ENCODE data around the gene PNMA8B.
"Not testable (repeated sequence)": the region's sequence is repeated elsewhere in the genome, so short reads cannot be mapped to it uniquely, and the experiment has no call there.

PNMA8B gene

DNA sequence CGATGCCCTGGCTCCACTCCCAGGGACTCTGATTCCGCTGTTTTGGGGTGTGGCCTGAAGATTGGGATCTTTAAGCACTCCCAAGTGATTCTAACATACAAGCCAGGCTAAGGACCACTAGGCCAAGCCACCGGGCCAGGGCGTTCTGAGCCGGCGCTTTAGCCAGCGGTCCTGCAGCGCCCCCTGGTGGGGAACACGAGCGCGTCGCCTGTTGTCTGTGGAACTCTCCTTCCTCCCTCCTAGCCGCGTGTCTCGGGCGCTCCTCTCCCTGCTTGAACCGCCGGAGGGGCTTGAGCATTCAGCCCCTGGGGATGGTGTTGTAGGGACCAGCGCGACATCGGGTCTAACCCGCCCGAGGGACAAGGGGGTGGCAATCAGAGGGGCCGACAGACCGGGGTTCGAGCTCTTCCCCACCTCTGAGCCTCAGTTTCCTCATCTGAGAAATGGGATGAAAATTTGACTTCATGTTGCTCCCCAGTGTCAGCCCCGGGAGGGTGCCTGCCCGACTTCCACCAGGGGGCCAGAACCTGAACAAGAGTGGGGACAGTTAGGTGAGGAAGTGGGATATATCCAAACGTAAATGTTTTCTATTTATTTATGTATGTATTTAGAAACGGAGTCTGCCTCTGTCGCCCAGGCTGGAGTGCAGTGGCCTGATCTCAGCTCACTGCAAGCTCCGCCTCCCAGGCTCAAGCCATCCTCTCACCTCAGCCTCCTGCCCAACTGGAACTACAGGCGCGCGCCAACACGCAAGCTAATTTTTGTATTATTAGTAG is 18.0 kb upstream of the PNMA8B start:
- peak; percentile 80 for DNase-seq (ENCODE audit: low read depth)

- DNase-seq (ENCODE audit: low read depth), result no peak
These were observed 15.6 kb upstream of the PNMA8B start for GRCh38 chr19:46511237-46511636.

- no peak for DNase-seq (ENCODE audit: low read depth)
These were observed 12.5 kb upstream of the PNMA8B start for GRCh38 chr19:46508206-46508605.

DNA sequence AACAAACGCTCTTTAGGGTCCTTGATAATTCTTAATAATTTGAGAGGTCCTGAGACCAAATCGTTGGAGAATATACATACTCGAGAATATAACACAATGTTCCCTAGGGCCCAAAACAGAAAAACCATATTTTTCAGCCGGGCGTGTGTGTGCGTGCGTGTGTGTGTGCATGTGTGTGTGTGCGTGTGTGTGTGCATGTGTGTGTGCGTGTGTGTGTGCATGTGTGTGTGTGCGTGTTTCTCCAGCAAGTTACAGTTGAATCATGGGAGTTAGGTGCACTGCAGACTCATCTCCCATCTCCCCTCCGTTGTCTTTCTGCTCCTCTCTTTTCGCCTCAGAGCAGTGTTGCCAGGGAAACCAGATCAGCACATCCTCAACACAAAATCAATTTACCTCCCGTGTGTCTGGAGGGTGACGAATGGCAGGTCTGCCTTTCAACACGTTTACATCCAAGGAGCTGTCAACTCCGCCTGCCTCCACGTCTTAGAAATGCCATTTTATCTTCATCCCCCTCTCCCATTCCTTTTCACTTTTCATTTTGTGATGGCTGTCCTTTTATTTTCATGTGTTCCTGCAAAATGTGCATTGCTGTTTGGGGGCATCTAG is 8.3 kb upstream of the PNMA8B start:
- no peak for DNase-seq (ENCODE audit: low read depth)

DNA sequence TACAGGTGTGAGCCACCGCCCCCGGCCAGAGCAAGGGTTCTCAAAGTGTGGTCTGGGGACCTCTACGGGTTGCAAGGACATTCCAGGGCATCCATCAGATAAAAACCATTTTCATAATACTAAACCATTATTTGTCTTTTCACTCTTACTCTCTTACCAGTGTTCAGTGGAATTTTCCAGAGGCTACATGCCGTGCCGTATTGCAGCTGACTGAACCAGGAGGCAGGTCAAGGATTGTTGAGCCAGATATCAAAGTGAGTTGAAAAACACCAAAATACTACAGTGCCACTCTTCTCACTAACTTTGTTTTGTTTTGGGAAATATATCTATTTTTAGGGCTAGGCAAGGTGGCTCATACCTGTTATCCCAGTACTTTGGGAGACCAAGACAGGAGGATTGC is 7.2 kb upstream of the PNMA8B start:
- no peak for DNase-seq (ENCODE audit: low read depth)

DNA sequence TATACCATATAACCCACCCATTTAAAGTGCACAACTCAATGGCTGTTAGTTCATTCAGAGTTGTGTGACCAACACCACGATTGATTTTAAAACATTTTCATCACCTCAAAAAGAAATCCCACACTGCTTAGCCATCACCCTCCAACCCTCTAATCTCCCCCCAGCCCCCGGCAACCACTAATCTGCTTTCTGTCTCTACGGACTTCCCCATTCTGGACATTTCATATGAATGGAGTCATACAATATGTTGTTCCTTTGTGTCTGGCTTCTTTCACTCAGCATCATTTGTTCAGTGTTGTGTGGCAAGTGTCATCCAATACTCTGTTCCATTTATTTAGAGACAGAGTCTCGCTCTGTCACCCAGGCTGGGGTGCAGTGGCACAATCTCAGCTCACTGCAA is 4.0 kb upstream of the PNMA8B start:
- DNase-seq (ENCODE audit: low read depth), result no peak

DNA sequence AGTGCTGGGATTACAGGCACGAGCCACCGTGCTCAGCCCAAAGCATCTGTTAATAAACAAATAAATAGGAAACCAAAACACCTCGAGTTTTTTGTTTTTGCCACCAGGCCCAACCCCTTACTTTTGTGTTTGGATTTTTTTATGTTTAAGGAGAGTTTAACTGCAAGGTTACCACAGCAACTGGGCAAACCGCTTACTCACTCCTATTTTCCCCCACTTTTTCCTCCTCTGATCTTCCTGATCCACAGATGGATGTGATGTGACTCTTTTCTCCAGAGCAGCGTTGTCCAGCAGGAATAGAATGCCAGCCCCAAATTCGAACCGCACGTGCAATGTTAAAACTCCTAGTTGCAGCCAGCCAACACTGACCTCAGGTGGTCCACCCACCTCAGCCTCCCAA is 2.1 kb upstream of the PNMA8B start:
- no peak for DNase-seq (ENCODE audit: low read depth)

- DNase-seq (ENCODE audit: low read depth), result not testable (repeated sequence)
These were observed 1.2 kb upstream of the PNMA8B start for GRCh38 chr19:46496886-46497285.

GRCh38 chr19:46496304-46496703 is 637 bp upstream of the PNMA8B start:
- no peak for DNase-seq (ENCODE audit: low read depth)

DNA sequence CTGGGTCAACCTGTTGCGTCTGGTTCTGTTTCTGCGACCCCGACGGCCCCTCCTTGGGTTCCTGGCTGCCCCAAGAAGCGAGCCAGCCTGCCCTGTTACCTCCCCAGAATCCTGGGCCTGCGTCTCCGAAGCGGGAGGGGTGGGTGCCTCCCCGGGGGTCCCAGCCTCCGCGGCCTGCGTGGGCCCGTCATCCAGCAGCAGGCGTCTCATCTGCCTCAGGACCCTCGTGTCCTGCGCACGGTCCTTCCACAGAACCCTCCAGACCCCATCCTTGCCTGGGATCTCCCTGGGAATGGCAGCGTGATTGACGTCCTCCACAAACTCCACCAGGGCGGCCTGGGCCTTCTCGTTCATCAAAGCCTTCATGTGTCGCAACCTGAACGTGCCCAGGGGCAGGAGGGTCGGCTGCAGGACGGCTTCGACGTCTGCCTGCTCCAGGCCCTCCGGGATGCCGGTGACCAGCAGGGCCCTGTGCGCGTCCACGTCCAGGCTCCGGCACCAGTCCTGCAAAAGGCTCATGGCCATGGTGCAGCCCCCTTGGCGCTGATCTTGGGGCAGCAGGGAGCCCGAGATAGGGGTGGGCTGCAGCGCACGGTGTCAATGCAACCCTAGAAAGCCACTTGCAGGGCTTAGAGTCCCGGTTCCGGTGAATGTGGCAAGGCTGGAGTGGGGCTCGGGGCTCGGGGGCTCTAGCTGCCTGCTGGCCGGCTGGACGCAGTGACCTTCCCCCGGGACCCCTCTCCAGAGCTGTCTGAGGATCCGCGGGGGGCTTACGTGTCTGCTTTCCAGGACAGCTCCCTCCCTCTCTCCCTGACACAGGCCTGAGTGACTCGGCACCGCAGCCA is 504 bp downstream of the PNMA8B start:
- DNase-seq (ENCODE audit: low read depth), result no peak

GRCh38 chr19:46494146-46494940 is 1.3 kb downstream of the PNMA8B start:
- no peak for DNase-seq (ENCODE audit: low read depth)

- no peak for DNase-seq (ENCODE audit: low read depth)
These were observed 2.2 kb downstream of the PNMA8B start for GRCh38 chr19:46493236-46494145.

DNA sequence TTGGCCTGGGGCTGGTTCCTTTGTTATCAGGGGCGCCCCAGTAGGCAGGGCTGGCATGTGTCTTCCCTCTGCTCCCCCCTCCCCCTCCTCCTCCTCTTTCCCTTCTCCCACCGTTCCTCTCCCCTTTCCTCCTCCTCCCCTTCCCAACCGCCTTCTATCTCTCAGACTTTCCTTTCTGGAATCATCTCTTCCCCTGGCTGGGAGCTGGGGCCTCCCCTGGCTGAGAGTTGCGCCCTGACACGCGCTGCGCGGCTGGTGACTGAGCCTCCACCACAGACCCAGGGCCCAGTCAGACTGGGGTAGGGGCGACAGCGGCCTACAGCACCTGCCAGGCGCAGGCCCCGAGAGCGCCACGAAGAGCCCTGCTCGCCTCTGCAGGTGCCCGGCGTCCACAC is 2.8 kb downstream of the PNMA8B start:
- DNase-seq (ENCODE audit: low read depth), result no peak

DNA sequence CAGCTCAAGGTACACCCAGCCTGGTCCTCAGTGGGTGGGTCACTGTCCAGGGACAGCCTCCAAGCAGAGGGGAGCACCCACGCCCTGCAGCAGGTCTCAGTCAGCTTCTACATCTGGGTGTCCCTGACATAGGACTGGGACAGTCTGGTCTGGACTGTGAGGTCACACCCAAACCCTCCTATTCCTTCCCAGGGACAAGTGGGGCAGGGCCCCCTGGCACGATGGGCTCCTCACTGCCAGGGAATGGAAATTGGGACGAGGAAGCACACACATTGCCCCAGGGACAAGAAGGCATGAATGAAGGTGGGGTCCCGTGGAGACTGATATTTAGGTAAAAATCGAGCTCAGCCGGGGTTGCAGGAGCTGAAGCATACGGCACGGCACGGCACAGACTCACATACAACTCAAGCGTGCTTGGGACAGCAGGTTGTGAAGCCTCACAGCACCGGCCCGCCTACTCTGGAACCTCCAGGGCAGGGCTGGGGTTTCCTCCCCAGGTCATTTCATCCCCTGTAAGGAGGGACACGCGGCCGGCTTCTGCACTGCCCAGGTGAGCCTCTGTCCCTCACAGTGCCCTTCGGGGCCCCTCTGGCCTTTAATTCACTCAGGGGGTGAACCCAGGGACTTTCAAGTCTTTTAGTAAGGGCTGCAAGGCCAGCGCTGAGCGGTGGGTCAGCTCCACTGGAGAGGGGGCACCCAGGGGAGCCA is 3.5 kb downstream of the PNMA8B start:
- no peak for DNase-seq (ENCODE audit: low read depth)

DNA sequence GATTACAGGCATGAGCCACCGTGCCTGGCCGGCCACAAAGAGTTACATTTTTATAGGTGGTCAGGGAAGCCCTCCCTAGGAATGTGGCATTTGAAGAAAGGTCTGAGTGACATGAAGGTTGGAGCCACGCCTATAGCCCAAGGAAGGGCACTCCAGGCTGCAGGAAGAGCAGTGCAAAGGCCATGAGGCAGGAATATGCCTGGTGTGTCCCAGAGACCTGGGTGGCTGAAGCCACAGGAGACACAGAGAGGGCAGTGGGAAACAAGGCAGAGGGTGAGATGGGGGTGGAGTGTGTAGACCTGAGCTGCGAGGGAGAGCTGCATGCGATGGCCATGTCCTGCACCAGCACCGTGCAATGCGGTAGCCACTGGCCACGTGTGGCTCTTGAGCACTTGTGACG is 4.9 kb downstream of the PNMA8B start:
- no peak for DNase-seq (ENCODE audit: low read depth)

DNA sequence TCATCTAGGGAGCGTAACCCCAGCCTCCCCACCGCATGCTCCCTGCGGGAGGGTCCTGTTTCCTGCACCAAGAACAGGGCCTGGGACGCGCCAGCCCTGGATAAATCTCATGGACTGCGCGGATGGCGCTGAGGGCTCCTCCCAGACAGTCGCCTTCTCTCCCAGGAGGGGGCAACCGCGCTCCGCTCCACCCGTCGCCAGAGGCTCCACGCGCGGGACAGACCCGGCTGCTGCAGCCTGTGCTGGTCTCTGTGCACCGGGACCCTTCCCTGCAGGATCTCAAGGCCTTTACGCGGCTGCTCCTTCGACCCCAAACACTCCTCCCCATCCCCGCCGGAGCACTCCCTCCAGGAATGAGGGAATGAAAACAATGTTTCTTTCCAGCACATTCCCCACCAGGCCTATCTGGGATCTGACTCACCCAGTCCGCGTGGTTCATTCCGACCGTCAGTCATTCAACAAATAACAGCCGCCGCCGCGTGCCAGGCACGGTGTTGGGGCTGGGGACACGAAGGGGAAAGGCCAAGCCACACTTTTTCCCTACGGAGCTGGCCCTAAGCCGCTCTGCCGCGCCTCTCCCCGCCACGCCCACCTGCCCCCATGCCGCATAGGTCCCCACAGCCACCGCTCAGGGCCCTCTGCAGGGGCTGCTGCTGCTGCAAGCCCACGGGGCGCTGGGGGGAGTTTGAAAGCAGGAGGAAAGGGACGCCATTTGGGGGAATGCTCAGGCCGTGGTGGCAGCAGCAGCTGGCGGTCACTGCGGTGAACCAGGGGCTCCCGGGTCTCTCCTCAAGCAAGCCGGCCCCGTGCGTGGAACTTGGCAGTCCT is 6.0 kb downstream of the PNMA8B start:
- no peak for DNase-seq (ENCODE audit: low read depth)

DNA sequence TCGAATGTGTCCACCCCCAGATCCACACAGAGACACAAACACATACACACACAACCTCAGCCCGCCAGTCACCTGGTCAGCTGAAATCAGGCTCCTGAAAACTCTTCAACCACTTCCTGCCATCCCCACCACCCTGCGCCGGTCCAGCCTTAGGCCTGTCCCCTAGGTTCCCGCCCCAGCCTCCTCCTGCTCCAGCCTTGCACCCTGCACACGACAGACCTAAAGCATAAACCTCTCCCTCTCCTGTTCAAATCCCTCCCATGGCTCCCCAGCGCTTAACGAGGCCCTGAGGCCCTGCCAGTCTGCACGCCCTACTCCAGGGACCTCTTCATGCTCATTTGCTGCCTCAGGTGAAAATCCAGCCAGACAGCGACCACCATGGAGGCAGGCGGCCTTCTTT is 7.1 kb downstream of the PNMA8B start:
- DNase-seq (ENCODE audit: low read depth), result no peak

DNA sequence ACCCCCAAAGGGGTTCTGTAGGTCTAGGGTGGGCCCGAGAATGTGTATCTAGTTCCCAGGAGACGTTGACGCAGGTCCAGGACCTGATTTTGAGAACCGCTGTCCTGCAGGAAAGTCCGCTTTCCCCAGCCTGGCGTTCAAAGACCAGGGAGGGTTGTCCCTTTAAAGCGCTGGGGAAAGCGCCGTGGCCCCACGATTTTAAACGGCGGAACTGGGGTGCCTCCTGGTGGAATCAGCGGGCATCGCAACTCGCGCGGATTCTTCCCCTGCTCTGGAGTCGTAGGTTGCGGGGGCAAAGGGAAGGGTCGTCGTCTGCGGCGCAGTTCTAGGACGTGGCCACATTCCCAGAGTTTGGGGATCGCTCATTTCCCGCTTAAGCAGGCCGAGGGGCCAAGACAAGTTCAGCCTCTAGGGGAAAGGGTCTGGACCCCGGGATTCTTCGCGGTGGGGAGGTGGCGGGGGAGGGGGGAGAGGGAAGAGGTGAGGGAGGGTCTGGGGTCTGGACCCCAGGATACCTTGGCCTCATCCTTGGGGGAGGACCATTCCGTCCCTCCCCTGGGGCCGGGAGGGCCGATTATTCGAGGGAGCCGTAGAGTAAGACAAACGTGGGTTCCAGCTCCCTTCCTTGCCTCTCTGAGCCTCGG is 7.7 kb downstream of the PNMA8B start:
- DNase-seq (ENCODE audit: low read depth), result peak; percentile 67

GRCh38 chr19:46487178-46487801 is 8.4 kb downstream of the PNMA8B start:
- no peak for DNase-seq (ENCODE audit: low read depth)
